ENCODE results near the gene PKNOX2. TPM values are rescaled to one million over a fixed set of nuclear protein-coding genes. Genes with fewer than 3 reads are reported as not detected.

The PKNOX2 gene
- total and polyA plus RNA-seq, 4 donors = 3.1 to 10.6 (median 7.9) TPM

- Histone ChIP-seq H3K9me3 (ENCODE audit: control insufficient read depth in 4 of 4, insufficient read depth in 3 of 4, low read length in 3 of 4) (peaks cover 0 to 14% (median 0%) of the 10 kb centered on the region in 4 donors), H3K36me3 (ENCODE audit: control insufficient read depth in 4 of 4, insufficient read depth in 4 of 4, low read length in 4 of 4) (peaks cover 0 to 1% (median 0%) of the 10 kb centered on the region in 4 donors), H3K27ac (ENCODE audit: low read depth in 1 of 2, low read length in 1 of 2) (no peak overlapping the region), H3K4me1 (ENCODE audit: control insufficient read depth in 5 of 5, insufficient read depth in 5 of 5, low read length in 5 of 5) (peaks cover 0 to 11% (median 0%) of the 10 kb centered on the region in 5 donors), H3K9ac (ENCODE audit: insufficient read depth in 1 of 2, low read length in 2 of 2) (no peak overlapping the region), H3K27me3 (ENCODE audit: control insufficient read depth in 3 of 3, insufficient read depth in 3 of 3, low read length in 2 of 3) (no peaks in the 10 kb centered on the region), H3K4me3 (no peak overlapping the region)
- TF ChIP-seq CTCF (IDR thresholded peaks at IDR 0.05; ENCODE audit: control extremely low read depth, extremely low read depth) = no peak
- 76% methylated on average over 11 of the region's 11 CpGs for WGBS, 2 donors
- ATAC-seq (ENCODE audit: insufficient read depth, low FRiP score) = no peak
- DNase-seq = no peak
Measured at GRCh38 chr11:125192717-125193415, 28.3 kb downstream of the PKNOX2 start.

GRCh38 chr11:125193416-125193726 is 28.8 kb downstream of the PKNOX2 start:
- DNase-seq (no peak), ATAC-seq (ENCODE audit: insufficient read depth, low FRiP score) (no peak)
- TF ChIP-seq CTCF (IDR thresholded peaks at IDR 0.05; ENCODE audit: control extremely low read depth, extremely low read depth) = no peak
- Histone ChIP-seq H3K9me3 (ENCODE audit: control insufficient read depth in 4 of 4, insufficient read depth in 3 of 4, low read length in 3 of 4) (peaks cover 0 to 14% (median 0%) of the 10 kb centered on the region in 4 donors), H3K4me1 (ENCODE audit: control insufficient read depth in 5 of 5, insufficient read depth in 5 of 5, low read length in 5 of 5) (peaks cover 0 to 11% (median 0%) of the 10 kb centered on the region in 5 donors), H3K9ac (ENCODE audit: insufficient read depth in 1 of 2, low read length in 2 of 2) (no peak overlapping the region), H3K27me3 (ENCODE audit: control insufficient read depth in 3 of 3, insufficient read depth in 3 of 3, low read length in 2 of 3) (no peaks in the 10 kb centered on the region), H3K4me3 (no peak overlapping the region), H3K36me3 (ENCODE audit: control insufficient read depth in 4 of 4, insufficient read depth in 4 of 4, low read length in 4 of 4) (peaks cover 0 to 1% (median 0%) of the 10 kb centered on the region in 4 donors), H3K27ac (ENCODE audit: low read depth in 1 of 2, low read length in 1 of 2) (no peak overlapping the region)
- WGBS, 2 donors = 90 to 93% methylated on average over 4 of the region's 4 CpGs

GRCh38 chr11:125193841-125194240 is 29.3 kb downstream of the PKNOX2 start:
- no peak overlapping the region for H3K4me3 ChIP-seq
- TF ChIP-seq CTCF (IDR thresholded peaks at IDR 0.05; ENCODE audit: control extremely low read depth, extremely low read depth) = no peak
- DNase-seq (no peak), ATAC-seq (ENCODE audit: insufficient read depth, low FRiP score) (no peak)
- 80 to 88% methylated on average over 7 of the region's 7 CpGs for WGBS, 2 donors
- no peak overlapping the region for H3K27ac ChIP-seq (ENCODE audit: low read depth in 1 of 2, low read length in 1 of 2)
- H3K27me3 ChIP-seq (ENCODE audit: control insufficient read depth in 3 of 3, insufficient read depth in 3 of 3, low read length in 2 of 3) = no peaks in the 10 kb centered on the region
- H3K36me3 ChIP-seq (ENCODE audit: control insufficient read depth in 4 of 4, insufficient read depth in 4 of 4, low read length in 4 of 4) = peaks cover 0 to 1% (median 0%) of the 10 kb centered on the region in 4 donors
- H3K9me3 ChIP-seq (ENCODE audit: control insufficient read depth in 4 of 4, insufficient read depth in 3 of 4, low read length in 3 of 4) = peaks cover 0 to 14% (median 0%) of the 10 kb centered on the region in 4 donors
- peaks cover 0 to 11% (median 0%) of the 10 kb centered on the region in 5 donors for H3K4me1 ChIP-seq (ENCODE audit: control insufficient read depth in 5 of 5, insufficient read depth in 5 of 5, low read length in 5 of 5)
- no peak overlapping the region for H3K9ac ChIP-seq (ENCODE audit: insufficient read depth in 1 of 2, low read length in 2 of 2)

Measured in lung (tissue), 12 donors.